ENCODE data around the gene MAX.

GRCh38 chr14:65054471-65055085, 47.7 kb downstream of the MAX start:
- TF ChIP-seq GATA2 (IDR thresholded peaks at IDR 0.05; ENCODE audit: low read depth, low read length), result no peak
- TF ChIP-seq GATA3 (IDR thresholded peaks at IDR 0.05; ENCODE audit: low read depth, low read length), result no peak

Data from SH-SY5Y (cell line).